GM12875 (cell line): ENCODE measurements around the gene FCHSD1.

Source experiments
- H3K4me3 ChIP-seq: one replicate; pipeline ENCODE4 v1.5.1; 2011; ENCODE audit warnings: low read depth, low read length, control low read depth
- CTCF ChIP-seq: IDR thresholded peaks from 2 replicates; pipeline ENCODE4 v1.5.1; 2011; ENCODE audit warnings: low read depth, mild to moderate bottlenecking, control low read depth, inconsistent platforms, low read length, moderate library complexity, borderline replicate concordance; ENCODE audit not compliant: insufficient read depth

FCHSD1 gene

GRCh38 chr5:141605523-141606277, 45.5 kb downstream of the FCHSD1 start:
- H3K4me3 ChIP-seq: no peak overlapping the region
- TF ChIP-seq CTCF: no peak

- no peak for TF ChIP-seq CTCF
- H3K4me3 ChIP-seq: no peak overlapping the region
Observed at GRCh38 chr5:141603923-141604717, 47.1 kb downstream of the FCHSD1 start.

GRCh38 chr5:141602606-141603005, 48.6 kb downstream of the FCHSD1 start:
- TF ChIP-seq CTCF: no peak
- no peak overlapping the region for H3K4me3 ChIP-seq

- H3K4me3 ChIP-seq: no peak overlapping the region
- no peak for TF ChIP-seq CTCF
Observed at GRCh38 chr5:141598391-141599345, 52.5 kb downstream of the FCHSD1 start.

- TF ChIP-seq CTCF: no peak
- no peak overlapping the region for H3K4me3 ChIP-seq
Observed at GRCh38 chr5:141597814-141598213, 53.4 kb downstream of the FCHSD1 start.

GRCh38 chr5:141597394-141597793, 53.8 kb downstream of the FCHSD1 start:
- TF ChIP-seq CTCF: no peak
- H3K4me3 ChIP-seq: no peak overlapping the region
